GM19238 (cell line): ENCODE results near the gene SFTA2.
A peak's percentile ranks its signal among the peaks of the same experiment; 100 is the strongest.
"Not testable (repeated sequence)": the region's sequence is repeated elsewhere in the genome, so short reads cannot be mapped to it uniquely, and the experiment has no call there.

Source experiments
- DNase-seq: peaks from one replicate; pipeline ENCODE4 v3.0.0; 2011; ENCODE audit warnings: low spot score; ENCODE audit not compliant: insufficient read length

SFTA2 gene

DNA sequence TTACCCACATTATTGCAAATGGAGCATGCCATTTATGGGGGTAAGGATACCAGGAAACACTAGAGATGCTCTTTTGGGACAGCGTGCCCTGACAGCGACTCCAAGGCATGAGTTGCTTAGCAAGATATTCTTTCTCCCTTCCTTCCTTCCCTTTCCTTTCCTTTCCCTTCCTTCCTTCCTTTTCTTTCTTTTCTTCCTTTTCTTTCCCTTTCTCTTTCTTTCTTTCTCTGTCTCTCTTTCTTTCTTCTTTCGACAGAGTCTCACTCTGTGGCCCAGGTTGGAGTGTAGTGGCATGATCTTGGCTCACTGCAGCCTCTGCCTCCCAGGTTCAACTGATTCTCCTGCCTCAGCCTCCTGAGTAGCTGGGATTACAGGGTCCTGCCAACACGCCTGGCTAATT lies 12.1 kb upstream of the SFTA2 start:
- DNase-seq = no peak

DNA sequence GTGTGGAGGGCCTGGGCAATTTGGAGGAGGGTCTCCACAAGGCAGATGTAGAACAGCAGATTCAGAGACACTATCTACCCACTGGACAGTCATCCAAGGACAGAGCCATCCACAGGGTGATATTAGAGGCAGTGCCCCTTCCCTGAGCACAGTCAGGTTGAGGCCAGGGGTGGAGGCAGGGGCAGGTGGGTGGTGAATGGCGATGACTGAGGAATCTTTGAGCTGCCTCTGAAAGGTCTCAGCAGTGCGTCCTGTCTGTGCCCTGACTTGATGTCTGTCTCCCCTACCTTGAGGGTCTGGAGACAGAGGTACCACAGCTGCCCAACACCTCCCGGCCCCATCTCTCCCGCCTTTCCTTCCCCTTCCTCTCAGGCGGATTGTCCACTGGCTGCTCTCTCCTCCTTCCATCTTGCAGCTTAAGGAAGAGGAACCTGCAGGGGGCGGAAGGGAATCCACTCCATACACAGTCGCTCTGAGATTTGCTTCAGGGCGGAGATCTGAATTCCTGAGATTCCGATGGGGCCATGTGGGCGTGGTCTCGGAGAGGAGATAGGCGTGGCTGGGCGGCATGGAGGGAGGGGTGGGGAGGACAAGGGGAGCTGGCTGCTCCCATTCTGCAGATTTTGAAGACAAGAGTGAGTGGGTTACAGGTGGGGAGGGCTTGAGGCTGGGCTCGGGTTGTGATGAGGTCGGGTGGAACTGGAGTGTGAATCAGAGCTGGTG lies 10.5 kb upstream of the SFTA2 start:
- no peak for DNase-seq

DNA sequence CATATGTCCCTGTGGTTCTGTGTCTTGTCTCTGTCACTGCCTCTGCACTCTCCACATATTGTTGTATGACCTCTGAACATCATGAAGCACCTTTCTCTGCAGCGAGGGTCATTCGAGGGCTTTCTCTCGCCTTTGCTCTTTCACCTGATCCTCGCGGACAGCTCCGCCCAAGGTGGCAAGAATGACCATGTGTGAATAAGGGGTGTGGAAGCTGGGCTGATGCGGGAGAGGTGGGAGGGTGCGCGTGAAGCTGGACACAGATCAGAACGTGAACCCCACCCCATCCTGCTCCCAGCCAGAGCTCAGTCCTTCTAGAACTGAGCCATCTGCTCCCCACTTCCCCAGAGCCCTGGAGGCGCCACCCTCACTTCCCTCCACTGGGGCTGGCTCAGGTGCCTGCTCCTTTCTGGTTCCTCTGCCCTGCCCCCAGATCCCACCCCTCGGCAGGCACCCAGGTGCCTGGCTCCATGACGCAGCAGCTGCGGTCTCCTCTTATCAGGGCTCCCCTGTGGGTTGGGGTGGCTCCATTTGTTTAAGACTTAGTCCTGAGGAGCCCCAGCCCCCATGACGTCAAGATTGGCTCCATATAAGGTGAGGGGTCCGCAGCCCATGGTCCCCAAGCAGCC lies 8.5 kb upstream of the SFTA2 start, which contains the start of gene MUCL3:
Gene MUCL3 (plus strand): TSS at position 613 of the 626 bp plus-strand sequence. CDS start 27 bp downstream, outside the sequence.
- DNase-seq = no peak

DNA sequence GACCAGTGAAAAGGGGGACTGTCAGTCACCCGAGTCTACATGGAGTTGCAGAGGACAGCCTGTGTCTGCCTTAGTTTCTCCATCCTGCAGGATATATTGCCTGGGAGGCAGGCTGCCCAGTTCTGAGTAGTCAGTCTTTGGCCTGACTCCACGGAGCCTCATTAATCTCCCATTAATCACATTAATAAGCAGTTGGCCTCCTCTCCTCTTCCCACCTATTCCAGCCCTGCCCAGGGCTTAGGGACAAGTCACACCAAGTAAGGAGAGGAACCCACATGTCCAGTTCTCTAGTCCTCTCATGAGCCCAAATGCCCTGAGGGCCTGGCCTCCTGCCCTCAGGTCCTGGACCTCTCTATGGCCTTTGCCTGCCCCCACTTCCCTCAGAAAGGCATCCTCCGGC lies 7.5 kb upstream of the SFTA2 start:
- no peak for DNase-seq

DNA sequence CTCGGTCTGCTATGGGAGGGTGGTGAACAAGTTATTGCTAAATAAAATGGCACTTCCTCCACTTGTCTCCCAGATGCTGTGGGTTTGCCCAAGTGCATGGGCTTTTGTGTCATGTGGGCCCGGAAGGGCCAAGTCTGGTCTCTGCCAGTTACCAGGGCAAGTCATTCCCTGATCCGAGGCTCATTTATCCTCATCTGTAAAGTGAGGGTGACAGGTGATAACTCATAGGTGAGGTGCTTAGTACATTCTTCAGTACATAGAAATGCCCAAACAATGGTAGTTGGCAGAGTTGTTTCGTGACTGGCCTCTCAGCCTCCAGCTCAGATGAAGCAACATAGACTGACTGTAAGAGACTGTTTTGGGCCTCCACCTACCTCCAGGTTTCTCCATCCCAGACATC lies 6.8 kb upstream of the SFTA2 start:
- no peak for DNase-seq

DNA sequence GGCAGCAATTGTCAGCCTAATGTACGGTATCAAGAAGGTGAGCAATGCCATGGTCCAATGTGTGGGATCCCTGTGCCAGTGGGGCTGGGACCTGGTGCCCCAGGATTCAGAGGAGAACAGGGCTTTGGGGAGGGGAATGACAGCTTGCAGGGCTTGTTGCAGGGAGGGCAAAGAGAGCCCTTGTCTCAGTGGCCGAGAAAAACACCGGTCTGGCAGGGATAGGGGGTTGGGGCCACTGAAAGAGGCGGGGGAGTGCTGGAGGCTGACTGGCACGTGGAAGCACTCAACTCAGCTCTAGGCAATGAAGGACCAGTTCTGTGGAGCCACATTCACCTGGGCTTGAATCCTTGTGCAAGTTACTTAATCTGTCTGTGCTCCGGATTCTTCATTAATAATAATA lies 5.3 kb upstream of the SFTA2 start:
- DNase-seq = no peak

DNA sequence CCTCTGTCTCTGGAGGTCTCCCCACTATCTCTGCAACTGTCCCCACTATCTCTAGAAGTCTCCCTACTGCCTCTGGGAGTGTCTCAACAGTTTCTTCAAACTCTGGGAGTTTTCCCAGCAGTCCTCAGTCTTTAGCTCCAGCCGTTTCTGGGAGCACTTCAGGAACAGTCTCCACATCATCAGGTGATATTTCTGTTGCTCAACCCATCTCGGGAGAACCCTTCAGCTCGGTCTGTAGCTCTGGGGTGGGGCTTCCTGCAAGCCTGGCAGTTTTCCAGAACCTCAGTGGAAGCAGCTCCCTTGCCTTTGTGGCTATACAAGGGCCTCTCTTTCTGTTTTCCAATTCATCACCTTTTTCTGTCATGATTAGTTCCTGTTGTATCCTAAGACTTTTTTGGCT lies 3.0 kb upstream of the SFTA2 start:
- DNase-seq = no peak

DNA sequence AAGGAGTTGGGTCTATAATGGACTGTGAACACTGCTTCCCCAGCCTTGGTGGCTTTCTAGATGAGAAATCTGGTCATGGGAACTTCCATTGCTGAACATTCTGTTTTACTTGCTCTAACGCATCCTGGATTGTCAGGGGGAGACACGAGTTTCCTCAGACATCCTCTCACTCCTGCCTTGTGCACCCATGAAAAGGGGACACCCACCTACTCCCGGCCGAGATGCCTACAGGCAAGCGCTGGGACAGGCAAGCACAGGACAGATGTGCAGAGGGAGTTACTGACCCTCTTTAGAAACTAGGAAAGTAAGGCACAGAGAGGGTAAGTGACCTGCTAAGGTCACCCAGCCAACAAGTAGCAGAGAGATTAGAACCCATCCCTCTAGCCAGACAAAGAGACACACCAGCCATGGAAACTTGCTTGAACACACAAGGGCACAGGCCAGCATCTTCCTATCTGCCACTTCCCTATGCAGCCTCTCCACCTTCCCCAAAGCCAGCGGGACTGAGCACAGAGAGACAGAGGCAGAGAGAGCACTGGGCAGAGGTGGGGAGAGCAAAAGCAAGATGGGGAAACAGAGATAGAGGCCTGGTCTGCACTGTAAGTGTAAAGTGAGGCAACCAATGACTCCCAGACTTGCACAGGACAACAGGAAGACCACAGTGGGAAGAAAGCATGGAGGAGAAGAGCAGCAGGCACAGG lies 845 bp upstream of the SFTA2 start:
- DNase-seq = no peak

DNA sequence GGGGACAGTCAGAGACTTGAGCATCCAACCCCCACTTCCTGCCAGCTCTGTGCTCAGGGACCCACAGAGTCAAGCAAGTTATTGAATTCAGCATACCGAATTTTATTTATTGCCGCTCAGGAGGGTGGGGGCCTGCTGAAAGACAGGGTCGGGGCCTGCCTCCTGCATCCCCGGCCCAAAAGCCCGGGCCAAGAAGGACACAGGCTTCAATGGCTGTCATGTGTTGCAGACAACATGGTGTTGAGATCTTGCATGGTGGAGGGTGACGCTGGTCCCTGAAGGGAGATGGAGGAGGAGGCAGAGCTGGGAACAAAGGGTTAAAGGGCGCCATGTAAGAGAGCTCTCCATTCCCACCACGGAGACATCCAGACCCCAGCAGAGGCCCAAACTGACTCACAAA lies 698 bp downstream of the SFTA2 start:
- no peak for DNase-seq

DNA sequence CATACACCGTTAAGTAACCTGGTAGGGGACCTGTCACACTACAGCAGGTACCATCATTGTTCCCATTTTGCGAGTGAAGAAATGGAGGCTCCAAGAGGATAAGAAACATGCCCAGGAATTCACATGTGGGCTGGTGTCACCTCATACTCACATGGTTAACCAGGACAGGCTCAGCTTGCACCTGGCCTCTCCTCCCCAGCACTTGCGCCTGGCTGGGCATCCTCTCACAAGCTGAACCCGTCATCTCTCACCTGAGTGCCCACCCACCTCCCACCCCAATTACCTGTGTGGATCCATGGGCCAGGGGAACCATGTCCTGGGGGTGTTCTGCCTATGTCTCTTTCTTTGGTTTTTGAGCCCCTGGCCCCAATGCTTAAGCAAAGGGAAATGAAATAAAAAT lies 1.5 kb downstream of the SFTA2 start:
- DNase-seq = no peak

DNA sequence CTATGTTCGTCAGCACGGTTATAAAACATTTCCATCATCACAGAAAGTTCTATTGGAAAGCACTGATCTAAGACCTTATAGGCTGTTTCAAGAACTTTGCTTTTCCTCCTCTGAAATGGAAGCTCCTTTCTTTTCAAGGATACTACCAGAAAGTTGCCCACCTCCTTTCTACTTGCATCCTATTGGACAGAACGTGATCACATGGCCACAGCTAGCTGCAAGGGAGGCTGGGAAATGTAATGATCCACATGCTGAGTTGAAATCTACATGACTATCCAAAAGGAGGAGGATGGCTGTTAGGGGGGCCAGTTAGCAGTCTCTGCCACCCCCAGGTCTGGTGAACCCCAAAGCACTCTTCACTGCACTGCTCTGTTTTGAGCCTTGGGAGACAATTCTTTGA lies 3.3 kb downstream of the SFTA2 start:
- no peak for DNase-seq

DNA sequence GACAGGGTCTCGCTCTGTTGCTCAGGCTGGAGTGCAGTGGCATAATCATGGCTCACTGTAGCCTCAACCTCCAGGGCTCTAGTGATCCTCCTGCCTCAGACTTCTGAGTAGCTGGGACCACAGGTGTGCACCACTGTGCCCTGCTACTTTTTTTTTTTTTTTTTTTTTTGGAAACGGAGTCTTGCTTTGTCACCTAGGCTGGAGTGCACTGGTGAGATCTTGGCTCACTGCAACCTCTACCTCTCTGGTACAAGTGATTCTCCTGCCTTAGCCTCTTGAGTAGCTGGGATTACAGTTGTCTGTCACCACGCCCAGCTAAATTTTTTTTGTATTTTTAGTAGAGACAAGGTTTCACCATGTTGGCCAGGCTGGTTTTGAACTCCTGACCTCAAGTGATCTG lies 4.9 kb downstream of the SFTA2 start:
- DNase-seq = not testable (repeated sequence)

DNA sequence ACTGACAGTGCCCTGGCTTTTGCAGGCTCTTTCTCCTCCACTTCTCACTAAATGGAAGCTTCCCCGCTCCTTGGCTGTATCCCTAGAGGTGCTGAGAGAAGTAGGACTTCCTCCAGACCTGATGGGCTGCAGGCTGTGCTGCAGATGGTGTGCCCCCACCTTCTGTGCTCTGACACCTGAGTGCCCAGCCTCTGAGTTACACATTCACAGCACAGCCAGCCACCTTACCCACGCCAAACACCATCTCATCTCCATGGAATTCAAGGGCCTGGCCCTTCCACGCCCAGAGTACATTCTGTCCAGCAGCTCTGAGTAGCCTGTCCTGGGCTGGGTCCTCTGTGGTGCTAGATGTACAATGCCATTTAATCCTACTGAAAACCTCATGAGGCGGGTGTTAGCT lies 5.3 kb downstream of the SFTA2 start:
- no peak for DNase-seq

DNA sequence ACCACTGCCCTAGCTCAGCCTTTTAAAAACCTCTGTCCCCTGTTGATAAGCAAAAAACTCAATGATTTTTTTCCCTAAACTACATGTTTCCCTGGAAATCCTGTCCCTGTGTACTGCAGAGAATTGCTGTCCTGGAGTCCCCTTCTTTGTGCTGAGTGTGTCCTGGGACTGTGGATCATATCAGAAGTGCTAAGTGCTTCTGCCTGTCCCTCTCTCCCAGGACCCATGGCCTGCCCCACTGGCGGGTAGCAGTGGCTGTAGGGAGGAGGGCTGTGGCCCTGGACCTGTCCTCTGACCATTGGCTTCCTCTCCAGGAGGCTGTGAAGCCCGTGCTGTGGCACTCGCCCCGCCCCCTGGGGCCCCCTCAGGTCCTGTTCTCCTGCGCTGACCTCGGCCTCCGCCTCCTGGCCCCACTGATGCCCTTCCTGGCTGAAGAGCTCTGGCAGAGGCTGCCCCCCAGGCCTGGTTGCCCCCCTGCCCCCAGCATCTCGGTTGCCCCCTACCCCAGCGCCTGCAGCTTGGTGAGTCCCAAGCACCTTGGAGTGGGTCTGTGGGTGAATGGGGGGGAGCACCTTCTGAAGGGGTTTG lies 7.8 kb downstream of the SFTA2 start:
- DNase-seq = not testable (repeated sequence)

DNA sequence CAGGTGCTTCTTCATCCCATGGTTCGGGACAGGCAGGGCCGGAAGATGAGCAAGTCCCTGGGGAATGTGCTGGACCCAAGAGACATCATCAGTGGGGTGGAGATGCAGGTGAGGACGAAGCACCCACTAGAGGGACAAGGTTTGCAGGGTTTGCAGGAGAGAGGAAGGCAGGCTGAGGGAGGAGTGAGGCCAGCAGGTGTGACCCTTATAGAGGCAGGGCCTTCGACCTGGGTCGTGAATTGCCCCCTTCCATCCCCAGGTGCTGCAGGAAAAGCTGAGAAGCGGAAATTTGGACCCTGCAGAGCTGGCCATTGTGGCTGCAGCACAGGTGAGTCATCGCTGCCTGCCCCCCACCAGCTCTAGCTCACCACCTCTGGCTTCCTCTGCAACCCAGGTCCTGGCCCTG lies 9.5 kb downstream of the SFTA2 start:
- DNase-seq = no peak

DNA sequence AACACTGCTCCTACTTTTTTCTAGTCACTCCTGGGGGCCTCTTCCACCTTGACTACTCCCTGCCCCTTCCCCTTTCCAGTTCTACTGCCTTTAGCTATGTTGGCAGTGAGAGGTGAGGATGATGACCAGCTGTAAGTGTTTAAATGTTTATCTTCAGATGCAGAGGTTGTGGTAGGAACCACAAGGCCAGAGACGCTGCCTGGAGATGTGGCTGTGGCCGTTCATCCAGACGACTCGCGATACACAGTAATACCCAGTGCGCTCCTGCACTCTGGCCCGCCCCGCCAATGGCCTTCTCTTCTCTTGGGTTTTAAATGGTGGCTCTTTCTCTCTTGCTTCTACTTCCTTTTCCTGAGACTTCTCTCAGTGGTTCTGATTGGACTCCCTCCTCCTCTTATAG lies 13.3 kb downstream of the SFTA2 start:
- no peak for DNase-seq

DNA sequence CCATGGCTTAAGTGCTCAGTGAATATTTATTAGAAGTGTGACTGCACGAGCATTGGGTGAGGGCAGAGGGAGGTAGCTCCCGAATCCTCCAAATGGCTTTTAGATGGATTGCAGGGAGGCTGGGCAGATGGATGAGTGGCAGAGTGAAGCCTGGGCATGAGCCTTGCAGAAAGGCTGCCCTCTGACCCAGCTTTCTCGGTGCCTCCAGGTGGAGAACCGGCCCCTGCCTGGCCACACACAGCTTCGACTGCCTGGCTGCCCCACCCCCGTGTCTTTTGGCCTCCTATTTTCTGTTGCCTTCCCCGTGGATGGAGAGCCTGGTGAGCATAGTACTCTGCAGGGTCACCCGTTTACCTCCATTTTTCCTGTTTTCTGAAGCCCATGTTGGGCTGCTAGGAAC lies 14.5 kb downstream of the SFTA2 start:
- DNase-seq = no peak

DNA sequence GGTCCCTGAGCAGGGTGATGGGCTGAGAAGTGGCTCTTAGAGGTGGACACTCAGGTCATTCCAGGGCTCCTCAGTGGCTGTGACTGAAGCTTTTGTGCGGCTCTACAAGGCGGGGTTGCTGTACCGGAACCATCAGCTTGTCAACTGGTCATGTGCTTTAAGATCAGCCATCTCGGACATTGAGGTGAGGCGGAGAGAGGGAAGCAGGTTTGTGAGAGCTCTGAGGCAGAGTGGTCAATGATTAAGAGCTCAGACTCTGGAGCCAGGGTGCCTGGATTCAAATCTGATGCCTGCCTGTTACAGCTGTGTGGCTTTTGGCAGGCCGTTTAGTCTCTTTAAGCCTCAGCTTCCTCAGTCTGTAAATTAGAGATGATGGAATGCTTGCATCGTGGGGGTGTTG lies 14.9 kb downstream of the SFTA2 start:
- no peak for DNase-seq

DNA sequence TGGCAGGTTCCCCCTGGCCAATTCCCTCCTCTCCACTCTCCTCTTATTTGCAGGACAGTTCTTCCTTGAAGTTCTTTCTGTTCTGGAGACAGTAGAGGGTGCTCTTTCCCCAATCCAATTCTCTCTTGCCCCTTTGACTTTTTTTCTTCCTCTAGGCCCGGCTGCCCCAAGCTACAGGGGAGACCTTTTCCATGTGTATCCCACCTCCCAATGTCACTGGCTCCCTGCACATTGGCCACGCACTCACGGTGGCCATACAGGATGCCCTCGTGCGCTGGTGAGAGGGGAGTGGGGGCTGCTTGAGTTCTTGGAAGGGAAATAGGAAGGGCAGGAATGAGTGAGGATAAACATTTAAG lies 16.4 kb downstream of the SFTA2 start:
- peak; percentile 62 for DNase-seq

DNA sequence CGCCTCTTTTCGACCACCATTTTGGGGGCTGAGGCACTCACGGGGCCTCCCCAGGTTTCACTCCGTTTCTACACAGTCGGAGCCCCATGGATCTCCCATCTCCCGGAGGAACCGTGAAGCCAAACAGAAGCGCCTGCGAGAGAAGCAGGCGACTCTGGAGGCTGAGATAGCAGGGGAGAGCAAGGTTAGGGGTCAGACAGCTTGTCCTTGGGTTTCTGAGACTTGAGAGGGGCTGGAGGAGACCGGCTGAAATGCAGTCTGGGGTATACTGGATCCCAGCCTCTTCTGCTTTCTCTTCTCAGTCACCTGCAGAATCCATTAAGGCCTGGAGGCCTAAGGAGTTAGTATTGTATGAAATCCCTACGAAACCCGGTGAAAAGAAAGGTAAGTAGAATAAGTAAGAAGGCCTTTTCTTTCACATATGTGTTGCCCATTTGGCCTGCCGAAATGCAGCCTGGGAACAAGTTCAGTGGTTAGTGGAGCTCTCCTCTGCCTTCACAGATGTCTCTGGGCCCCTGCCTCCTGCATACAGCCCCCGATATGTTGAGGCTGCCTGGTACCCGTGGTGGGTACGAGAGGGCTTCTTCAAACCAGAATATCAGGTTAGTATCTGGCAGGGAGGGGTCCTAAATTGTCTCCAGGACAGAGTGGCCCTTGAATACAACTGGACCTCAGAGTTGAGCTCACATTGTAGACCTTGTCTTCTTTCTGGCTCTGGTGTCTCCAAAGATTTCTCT lies 16.9 kb downstream of the SFTA2 start:
- no peak for DNase-seq

DNA sequence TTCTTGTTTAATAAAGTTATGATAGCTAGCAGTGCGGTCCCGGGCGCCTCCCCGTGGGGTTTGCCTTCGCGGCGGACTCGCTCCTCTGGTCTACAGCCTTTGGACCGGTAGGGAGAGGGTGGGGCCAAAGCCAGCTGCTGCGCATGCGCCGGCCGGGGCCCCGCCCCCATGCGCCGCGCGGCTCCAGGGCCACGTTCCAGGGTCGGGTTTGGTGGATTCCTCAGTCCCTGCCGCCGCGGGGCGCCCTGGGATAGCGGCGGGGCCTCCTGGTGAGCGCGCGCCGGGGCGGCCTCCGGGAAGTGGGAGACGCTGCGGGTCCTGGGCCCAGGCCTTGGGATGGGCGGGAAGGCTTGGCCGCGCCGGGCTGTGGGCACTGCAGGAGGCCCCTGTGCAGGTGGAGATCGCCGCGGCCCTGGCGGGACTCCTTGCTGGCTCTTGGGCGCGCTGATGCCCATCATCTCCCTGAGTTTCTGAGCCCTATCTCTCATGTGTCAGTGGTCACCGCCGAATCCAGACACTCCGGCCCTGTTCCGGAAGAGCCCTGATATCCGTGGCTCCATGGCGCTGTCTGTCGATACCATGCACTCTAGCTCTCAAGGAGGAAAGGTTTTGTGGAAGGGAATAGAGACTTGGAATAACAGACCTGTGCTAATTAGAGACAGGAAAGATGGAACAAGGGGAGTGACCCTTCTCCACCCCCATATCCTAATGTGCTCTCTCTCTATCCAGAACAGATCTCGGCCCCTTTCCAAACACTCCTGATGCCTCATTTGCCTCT lies 17.7 kb downstream of the SFTA2 start, which contains the start of gene VARS2:
Gene VARS2 (plus strand): TSS at position 163 of the 778 bp plus-strand sequence. CDS start 599 bp downstream, at position 762.
- DNase-seq = peak; percentile 98
